ENCODE results near the gene SP5. TPM values are rescaled to one million over a fixed set of nuclear protein-coding genes. Genes with fewer than 3 reads are reported as not detected.

The SP5 gene
- total and polyA plus RNA-seq, 9 of the 15 experiments (the other 6 are each of a cell fraction or from before 2014, with no cell fraction given) = 0.03 to 1.7 (median 0.16) TPM; not detected in 1

GRCh38 chr2:170717991-170718589, 3.0 kb downstream of the SP5 start (continued):
- TF ChIP-seq SNAPC5 (CRISPR knock-in tag; IDR thresholded peaks at IDR 0.05) (no peak), E2F8 (IDR thresholded peaks at IDR 0.05; ENCODE audit: low read depth, partially characterized antibody) (no peak), CGGBP1 (CRISPR knock-in tag; IDR thresholded peaks at IDR 0.05) (no peak), ARHGAP35 (IDR thresholded peaks at IDR 0.05; ENCODE audit: partially characterized antibody) (no peak), TEAD2 (tag; IDR thresholded peaks at IDR 0.05) (no peak)

GRCh38 chr2:170719810-170720209, 4.7 kb downstream of the SP5 start:
- no peaks in the 10 kb centered on the region; the same call in 2 of the 3 replicates for H3K36me3 ChIP-seq (ENCODE audit: control insufficient read depth, insufficient read depth, low read length)
- peaks cover 0 to 10% of the 10 kb centered on the region in 2 experiments; a peak in 2 of 5 replicates for H3K4me1 ChIP-seq (replicated peaks in 1 of 2; ENCODE audit: control insufficient read depth in 2 of 2, insufficient read depth in 2 of 2, low read length in 2 of 2)
- H3K4me3 ChIP-seq = no peak overlapping the region
- ATAC-seq (no peak), DNase-seq (ENCODE audit: extremely low read depth in 1 of 4, low spot score in 3 of 4) (no peak), FAIRE-seq (no peak)
- no peaks in the 10 kb centered on the region for H3K79me2 ChIP-seq (ENCODE audit: control insufficient read depth, insufficient read depth, low read length)
- intact Hi-C loops (cut with micrococcal nuclease) (loop anchor here (10.0 kb wide), 1 partner anchor 315 kb away; no protein-coding TSS in a partner anchor), in situ Hi-C loops (cut with MboI) (no loop called here)
- no peak overlapping the region for H3K27ac ChIP-seq (ENCODE audit: extremely low read depth, low read depth, low read length)
- no peak overlapping the region for H3K9ac ChIP-seq (ENCODE audit: insufficient read depth in 1 of 2, low read depth in 2 of 2, low read length in 2 of 2)
- 31% methylated on average over 1 of the region's 1 CpG for WGBS (ENCODE audit: insufficient coverage, low coverage, missing lambda C conversion rate)
- H3K4me2 ChIP-seq (ENCODE audit: insufficient read depth, low read length) = no peak overlapping the region
- no peaks in the 10 kb centered on the region for H3K9me1 ChIP-seq (ENCODE audit: control insufficient read depth, insufficient read depth, low read length)
- H2AFZ ChIP-seq (ENCODE audit: low read depth, low read length) = no peak overlapping the region
- no peaks in the 10 kb centered on the region for H4K20me1 ChIP-seq (replicated peaks; ENCODE audit: control insufficient read depth, insufficient read depth, low read length)
- POLR2A ChIA-PET = no interaction called here
- no peaks in the 10 kb centered on the region for H3K9me3 ChIP-seq (replicated peaks; ENCODE audit: control insufficient read depth, insufficient read depth, low read depth, low read length)
- CTCF ChIA-PET (ENCODE audit: low intra/inter-chr PET ratio) = no interaction called here
- no TSS peak for BruUV-seq (replicated peaks)
- H3K27me3 ChIP-seq (ENCODE audit: control insufficient read depth in 2 of 2, insufficient read depth in 2 of 2, low read length in 2 of 2) = no peaks in the 10 kb centered on the region
- TF ChIP-seq RBBP5 (IDR thresholded peaks at IDR 0.05; ENCODE audit: borderline replicate concordance, insufficient read depth, low read length, poor library complexity, severe bottlenecking) (no peak), RERE (CRISPR knock-in tag; IDR thresholded peaks at IDR 0.05; ENCODE audit: borderline replicate concordance) (no peak), ZNF740 (CRISPR knock-in tag; IDR thresholded peaks at IDR 0.05) (no peak), ZNF740 (tag; IDR thresholded peaks at IDR 0.05) (no peak), PRMT5 (CRISPR knock-in tag; IDR thresholded peaks at IDR 0.05) (no peak)
